PFSK-1 (cell line): Measurements from ENCODE around the gene TCTN2.

Source experiments
- FOXP2 ChIP-seq: optimal IDR thresholded peaks from 2 replicates; pipeline ENCODE3; 2011; ENCODE audit warnings: borderline replicate concordance, control low read depth, inconsistent platforms; ENCODE audit not compliant: insufficient read depth; ENCODE audit errors: extremely low read length, extremely low read depth
- POLR2AphosphoS5 ChIP-seq: IDR thresholded peaks from 2 replicates; pipeline ENCODE4 v1.6.1; 2012; ENCODE audit warnings: low read depth, mild to moderate bottlenecking, control low read depth, low read length, moderate library complexity
- SIN3A ChIP-seq: IDR thresholded peaks from 2 replicates; pipeline ENCODE4 v1.6.1; 2012; ENCODE audit warnings: mild to moderate bottlenecking, low read length, moderate library complexity, borderline replicate concordance; ENCODE audit not compliant: insufficient read depth
- TAF1 ChIP-seq: IDR thresholded peaks from 2 replicates; pipeline ENCODE4 v1.6.1; 2012; ENCODE audit warnings: low read length, control low read depth, borderline replicate concordance; ENCODE audit not compliant: insufficient read depth
- TF ChIP-seq, protein P1 (sequence below), 2 experiments: IDR thresholded peaks; 2 replicates each; pipeline versions ENCODE4 v1.6.1 to v1.8.0; 2011 to 2012; ENCODE audit warnings: low read depth in 2 of 2, low read length in 2 of 2, control low read depth in 1 of 2, inconsistent platforms in 1 of 2, mild to moderate bottlenecking in 1 of 2, moderate library complexity in 1 of 2; ENCODE audit not compliant: insufficient read depth in 1 of 2

The TCTN2 gene

DNA sequence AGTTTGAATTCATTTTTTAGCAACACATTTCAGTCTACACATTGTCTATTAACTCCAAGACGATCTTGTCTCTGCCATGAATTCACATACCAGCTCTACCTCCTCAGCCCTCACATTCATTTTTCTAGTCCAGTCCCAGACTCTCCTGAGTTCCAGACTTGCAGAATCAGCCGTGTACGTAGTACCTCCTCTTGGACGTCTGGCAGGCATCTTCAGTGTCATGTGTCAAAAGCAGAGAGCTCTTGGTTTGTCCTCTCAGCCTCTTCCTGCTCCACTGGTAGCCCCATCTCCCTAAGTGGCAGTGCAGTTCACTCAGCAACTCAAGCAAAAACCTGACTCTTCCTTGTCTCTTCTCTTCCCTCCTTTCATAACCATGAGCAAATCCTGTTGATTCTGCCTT lies 14.5 kb upstream of the TCTN2 start:
- TF ChIP-seq TAF1 (no peak), POLR2AphosphoS5 (no peak), FOXP2 (no peak), SIN3A (no peak)
- TF ChIP-seq, protein P1, sequence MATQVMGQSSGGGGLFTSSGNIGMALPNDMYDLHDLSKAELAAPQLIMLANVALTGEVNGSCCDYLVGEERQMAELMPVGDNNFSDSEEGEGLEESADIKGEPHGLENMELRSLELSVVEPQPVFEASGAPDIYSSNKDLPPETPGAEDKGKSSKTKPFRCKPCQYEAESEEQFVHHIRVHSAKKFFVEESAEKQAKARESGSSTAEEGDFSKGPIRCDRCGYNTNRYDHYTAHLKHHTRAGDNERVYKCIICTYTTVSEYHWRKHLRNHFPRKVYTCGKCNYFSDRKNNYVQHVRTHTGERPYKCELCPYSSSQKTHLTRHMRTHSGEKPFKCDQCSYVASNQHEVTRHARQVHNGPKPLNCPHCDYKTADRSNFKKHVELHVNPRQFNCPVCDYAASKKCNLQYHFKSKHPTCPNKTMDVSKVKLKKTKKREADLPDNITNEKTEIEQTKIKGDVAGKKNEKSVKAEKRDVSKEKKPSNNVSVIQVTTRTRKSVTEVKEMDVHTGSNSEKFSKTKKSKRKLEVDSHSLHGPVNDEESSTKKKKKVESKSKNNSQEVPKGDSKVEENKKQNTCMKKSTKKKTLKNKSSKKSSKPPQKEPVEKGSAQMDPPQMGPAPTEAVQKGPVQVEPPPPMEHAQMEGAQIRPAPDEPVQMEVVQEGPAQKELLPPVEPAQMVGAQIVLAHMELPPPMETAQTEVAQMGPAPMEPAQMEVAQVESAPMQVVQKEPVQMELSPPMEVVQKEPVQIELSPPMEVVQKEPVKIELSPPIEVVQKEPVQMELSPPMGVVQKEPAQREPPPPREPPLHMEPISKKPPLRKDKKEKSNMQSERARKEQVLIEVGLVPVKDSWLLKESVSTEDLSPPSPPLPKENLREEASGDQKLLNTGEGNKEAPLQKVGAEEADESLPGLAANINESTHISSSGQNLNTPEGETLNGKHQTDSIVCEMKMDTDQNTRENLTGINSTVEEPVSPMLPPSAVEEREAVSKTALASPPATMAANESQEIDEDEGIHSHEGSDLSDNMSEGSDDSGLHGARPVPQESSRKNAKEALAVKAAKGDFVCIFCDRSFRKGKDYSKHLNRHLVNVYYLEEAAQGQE (IDR thresholded peaks at IDR 0.05; ENCODE audit: insufficient read depth in 1 of 2, low read depth in 2 of 2, low read length in 2 of 2): no peak

DNA sequence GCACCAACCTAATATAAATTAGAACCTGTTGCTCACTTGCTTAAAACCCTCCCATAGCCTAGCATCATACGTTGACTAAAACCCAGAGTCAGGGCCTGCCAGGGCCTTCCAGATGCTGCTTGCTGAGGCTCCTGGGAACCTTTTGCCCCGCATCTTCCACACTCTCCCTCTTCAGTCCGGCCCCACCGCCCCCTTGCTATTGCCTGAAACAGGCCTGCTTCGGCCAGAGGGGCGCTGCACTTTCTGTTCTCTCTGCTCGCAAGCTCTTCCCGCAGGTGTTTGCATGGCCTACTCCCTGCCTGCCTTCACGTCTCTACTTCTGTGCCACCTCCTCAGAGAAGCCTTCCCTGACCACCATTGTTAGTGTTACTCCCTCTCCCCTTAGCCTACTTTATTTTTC lies 13.7 kb upstream of the TCTN2 start:
- TF ChIP-seq TAF1: no peak
- no peak for TF ChIP-seq SIN3A
- TF ChIP-seq, protein P1 (IDR thresholded peaks at IDR 0.05; ENCODE audit: insufficient read depth in 1 of 2, low read depth in 2 of 2, low read length in 2 of 2): no peak
- no peak for TF ChIP-seq FOXP2
- TF ChIP-seq POLR2AphosphoS5: no peak

DNA sequence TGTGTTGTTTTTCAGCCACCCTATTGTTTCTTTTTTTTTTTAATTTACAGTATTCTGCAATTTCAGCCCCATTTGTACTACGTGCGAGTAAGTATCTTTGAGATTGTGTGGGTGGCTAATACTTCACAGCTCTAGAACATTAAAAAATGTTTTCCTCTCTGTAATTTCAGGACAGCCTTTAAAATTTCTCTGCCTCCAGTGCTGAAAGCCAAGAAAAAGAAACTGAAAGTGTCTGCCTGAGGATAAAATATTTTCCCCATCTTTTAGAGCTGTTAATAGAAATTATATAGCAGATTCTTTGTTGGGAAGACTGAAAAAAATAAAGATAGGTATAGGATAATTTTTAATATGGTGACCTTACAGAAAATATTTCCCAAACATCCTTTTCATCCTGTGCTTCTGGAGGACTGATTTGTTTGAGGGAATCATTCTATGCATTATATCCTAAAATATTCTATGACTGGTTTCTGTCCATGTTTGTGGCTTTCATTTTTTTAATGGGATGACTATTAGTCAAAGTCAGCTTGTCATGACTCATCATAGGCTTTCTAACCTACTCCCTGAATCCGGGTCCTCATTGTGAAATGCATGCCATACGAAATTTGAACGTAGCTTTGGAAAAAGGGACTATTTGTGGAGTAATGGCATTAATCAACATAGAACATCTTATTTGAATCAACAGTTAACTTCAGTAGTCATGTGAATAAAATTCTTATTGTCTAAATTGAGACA lies 10.8 kb upstream of the TCTN2 start:
- no peak for TF ChIP-seq SIN3A
- TF ChIP-seq, protein P1 (IDR thresholded peaks at IDR 0.05; ENCODE audit: insufficient read depth in 1 of 2, low read depth in 2 of 2, low read length in 2 of 2): no peak
- no peak for TF ChIP-seq TAF1
- no peak for TF ChIP-seq POLR2AphosphoS5
- no peak for TF ChIP-seq FOXP2

DNA sequence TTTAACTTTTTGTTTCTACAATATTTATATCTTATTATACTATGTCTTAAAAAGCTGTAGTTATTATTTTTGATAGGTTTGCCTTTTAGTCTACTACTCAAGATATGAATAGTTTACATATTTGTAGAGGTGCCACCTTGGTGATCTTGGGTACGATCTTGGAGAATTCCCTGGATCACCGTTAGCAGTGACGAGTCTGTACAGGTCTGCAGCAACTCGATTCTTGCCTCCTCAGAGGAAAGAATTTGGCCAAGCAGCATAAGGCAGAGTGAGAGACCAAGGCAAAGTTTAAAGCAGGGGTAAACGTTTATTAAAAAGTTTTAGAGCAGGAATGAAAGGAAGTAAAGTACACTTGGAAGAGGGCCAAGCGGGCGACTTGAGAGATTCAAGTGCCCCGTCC lies 3.1 kb upstream of the TCTN2 start:
- TF ChIP-seq SIN3A (no peak), POLR2AphosphoS5 (no peak), TAF1 (no peak), FOXP2 (no peak)
- TF ChIP-seq, protein P1 (IDR thresholded peaks at IDR 0.05; ENCODE audit: insufficient read depth in 1 of 2, low read depth in 2 of 2, low read length in 2 of 2): no peak
